ENCODE data around the gene ARMH1.

- TF ChIP-seq CTCF (IDR thresholded peaks at IDR 0.05; ENCODE audit: low read length): no peak
- no peak for TF ChIP-seq EZH2 (optimal IDR thresholded peaks at IDR 0.05; ENCODE audit: low read depth, low read length)
- no peak for TF ChIP-seq EZH2phosphoT487 (IDR thresholded peaks at IDR 0.05; ENCODE audit: low read length)
Measured at GRCh38 chr1:44635439-44635838, 39.1 kb upstream of the ARMH1 start.
